Measurements from ENCODE around the gene TBC1D14.
"Not testable (repeated sequence)": the region's sequence is repeated elsewhere in the genome, so short reads cannot be mapped to it uniquely, and the experiment has no call there.

DNA sequence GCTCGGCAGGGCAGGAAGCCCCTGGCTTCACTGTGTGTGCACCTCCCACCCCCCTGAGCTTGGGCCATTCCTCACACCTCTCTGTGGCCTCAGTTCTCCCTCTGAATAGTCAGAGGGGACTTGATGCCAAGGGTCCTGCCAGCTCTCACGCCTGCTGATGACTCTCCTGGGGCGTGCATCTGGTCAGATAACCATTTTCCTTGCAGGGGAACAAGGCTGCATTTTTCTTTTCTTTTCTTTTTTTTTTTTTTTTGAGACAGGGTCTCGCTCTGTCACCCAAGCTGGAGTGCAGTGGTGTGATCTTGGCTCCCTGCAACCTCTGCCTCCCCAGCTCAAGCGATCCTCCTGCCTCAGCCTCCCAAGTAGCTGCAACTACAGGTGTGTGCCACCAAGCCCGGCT, 3.1 kb upstream of the TBC1D14 start:
- TF ChIP-seq, protein P1, sequence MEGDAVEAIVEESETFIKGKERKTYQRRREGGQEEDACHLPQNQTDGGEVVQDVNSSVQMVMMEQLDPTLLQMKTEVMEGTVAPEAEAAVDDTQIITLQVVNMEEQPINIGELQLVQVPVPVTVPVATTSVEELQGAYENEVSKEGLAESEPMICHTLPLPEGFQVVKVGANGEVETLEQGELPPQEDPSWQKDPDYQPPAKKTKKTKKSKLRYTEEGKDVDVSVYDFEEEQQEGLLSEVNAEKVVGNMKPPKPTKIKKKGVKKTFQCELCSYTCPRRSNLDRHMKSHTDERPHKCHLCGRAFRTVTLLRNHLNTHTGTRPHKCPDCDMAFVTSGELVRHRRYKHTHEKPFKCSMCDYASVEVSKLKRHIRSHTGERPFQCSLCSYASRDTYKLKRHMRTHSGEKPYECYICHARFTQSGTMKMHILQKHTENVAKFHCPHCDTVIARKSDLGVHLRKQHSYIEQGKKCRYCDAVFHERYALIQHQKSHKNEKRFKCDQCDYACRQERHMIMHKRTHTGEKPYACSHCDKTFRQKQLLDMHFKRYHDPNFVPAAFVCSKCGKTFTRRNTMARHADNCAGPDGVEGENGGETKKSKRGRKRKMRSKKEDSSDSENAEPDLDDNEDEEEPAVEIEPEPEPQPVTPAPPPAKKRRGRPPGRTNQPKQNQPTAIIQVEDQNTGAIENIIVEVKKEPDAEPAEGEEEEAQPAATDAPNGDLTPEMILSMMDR (conservative IDR thresholded peaks at IDR 0.05; ENCODE audit: low read depth, low read length), result not testable (repeated sequence)
- TF ChIP-seq EZH2 (IDR thresholded peaks at IDR 0.05; ENCODE audit: borderline replicate concordance, low read depth, low read length, poor library complexity, severe bottlenecking), result not testable (repeated sequence)
